ENCODE measurements around the gene ADGRV1.

Gene ADGRV1

GRCh38 chr5:90956511-90957097, 398.0 kb downstream of the ADGRV1 start:
- no peak overlapping the region for H3K4me3 ChIP-seq (replicated peaks; ENCODE audit: low read depth, low read length)
- no peak for DNase-seq (ENCODE audit: low read depth)
- no peak for TF ChIP-seq CTCF (IDR thresholded peaks at IDR 0.05; ENCODE audit: low read length, missing control alignments)

GRCh38 chr5:90957906-90958305, 399.3 kb downstream of the ADGRV1 start:
- DNase-seq (ENCODE audit: low read depth), result no peak
- TF ChIP-seq CTCF (IDR thresholded peaks at IDR 0.05; ENCODE audit: low read length, missing control alignments), result no peak
- H3K4me3 ChIP-seq (replicated peaks; ENCODE audit: low read depth, low read length), result no peak overlapping the region

- no peak overlapping the region for H3K4me3 ChIP-seq (replicated peaks; ENCODE audit: low read depth, low read length)
- no peak for DNase-seq (ENCODE audit: low read depth)
- TF ChIP-seq CTCF (IDR thresholded peaks at IDR 0.05; ENCODE audit: low read length, missing control alignments), result no peak
Observed at GRCh38 chr5:90959262-90959661, 400.7 kb downstream of the ADGRV1 start.

GRCh38 chr5:90962481-90962880, 403.9 kb downstream of the ADGRV1 start:
- H3K4me3 ChIP-seq (replicated peaks; ENCODE audit: low read depth, low read length), result no peak overlapping the region
- DNase-seq (ENCODE audit: low read depth), result peak; percentile 18
- no peak for TF ChIP-seq CTCF (IDR thresholded peaks at IDR 0.05; ENCODE audit: low read length, missing control alignments)

- no peak overlapping the region for H3K4me3 ChIP-seq (replicated peaks; ENCODE audit: low read depth, low read length)
- DNase-seq (ENCODE audit: low read depth), result no peak
- no peak for TF ChIP-seq CTCF (IDR thresholded peaks at IDR 0.05; ENCODE audit: low read length, missing control alignments)
Observed at GRCh38 chr5:90965110-90965685, 406.6 kb downstream of the ADGRV1 start.

GRCh38 chr5:90967443-90967842, 408.8 kb downstream of the ADGRV1 start:
- DNase-seq (ENCODE audit: low read depth), result peak; percentile 52
- no peak for TF ChIP-seq CTCF (IDR thresholded peaks at IDR 0.05; ENCODE audit: low read length, missing control alignments)
- no peak overlapping the region for H3K4me3 ChIP-seq (replicated peaks; ENCODE audit: low read depth, low read length)

GRCh38 chr5:90967851-90968250, 409.3 kb downstream of the ADGRV1 start:
- H3K4me3 ChIP-seq (replicated peaks; ENCODE audit: low read depth, low read length), result no peak overlapping the region
- peak; percentile 21 for DNase-seq (ENCODE audit: low read depth)
- no peak for TF ChIP-seq CTCF (IDR thresholded peaks at IDR 0.05; ENCODE audit: low read length, missing control alignments)

Measured in fibroblast of pulmonary artery (primary cell).